Measurements from ENCODE around the gene FOXP3. TPM values are rescaled to one million over a fixed set of nuclear protein-coding genes. Genes with fewer than 3 reads are reported as not detected.

Gene FOXP3
- total and polyA plus RNA-seq, 3 donors from 2014 or later: 1.1 to 2.5 (median 2.2) TPM

GRCh38 chrX:49204709-49205108 is 59.8 kb downstream of the FOXP3 start:
- no peak for TF ChIP-seq POLR2A (IDR thresholded peaks at IDR 0.05)
- TF ChIP-seq CTCF (IDR thresholded peaks at IDR 0.05): no peak
- Histone ChIP-seq H3K36me3 (ENCODE audit: low read depth, missing control alignments) (no peaks in the 10 kb centered on the region), H3K27ac (no peak overlapping the region), H3K27me3 (no peaks in the 10 kb centered on the region), H3K4me1 (no peaks in the 10 kb centered on the region), H3K9me3 (no peaks in the 10 kb centered on the region), H3K4me3 (no peak overlapping the region)
- no peak for DNase-seq
- 63 to 68% methylated on average over 3 to 4 of the region's 4 CpGs for WGBS, 2 donors
- intact Hi-C loops (cut with DNase I; ENCODE audit: low total_unique reads): no loop called here

DNA sequence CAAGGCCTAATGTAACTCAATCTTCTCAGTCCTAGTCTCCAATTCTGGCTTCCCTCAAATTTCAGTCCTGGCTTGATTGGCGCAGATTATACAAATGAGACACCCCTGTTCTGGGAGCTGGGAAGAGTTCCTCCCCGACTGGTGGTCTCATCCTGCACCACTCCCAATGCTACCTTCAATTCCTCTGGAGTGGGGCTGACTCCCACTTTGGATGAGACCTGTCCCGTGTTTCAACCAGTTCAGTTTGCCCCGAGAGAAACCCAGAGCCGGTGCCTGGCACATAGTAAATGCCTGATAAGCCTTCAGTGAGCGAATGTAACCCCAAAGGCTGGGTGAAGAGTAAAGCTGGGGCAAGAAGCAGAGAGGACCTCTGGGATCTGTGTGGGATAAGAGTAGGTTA is 60.5 kb downstream of the FOXP3 start:
- Histone ChIP-seq H3K4me1 (no peaks in the 10 kb centered on the region), H3K9me3 (no peaks in the 10 kb centered on the region), H3K27me3 (no peaks in the 10 kb centered on the region), H3K36me3 (ENCODE audit: low read depth, missing control alignments) (no peaks in the 10 kb centered on the region), H3K4me3 (no peak overlapping the region), H3K27ac (no peak overlapping the region)
- WGBS, 2 donors: 91 to 94% methylated on average over 5 to 6 of the region's 6 CpGs
- intact Hi-C loops (cut with DNase I; ENCODE audit: low total_unique reads): no loop called here
- TF ChIP-seq POLR2A (IDR thresholded peaks at IDR 0.05) (no peak), CTCF (IDR thresholded peaks at IDR 0.05) (no peak)
- DNase-seq: no peak

- intact Hi-C loops (cut with DNase I; ENCODE audit: low total_unique reads): no loop called here
- H3K4me3 ChIP-seq: no peak overlapping the region
- no peaks in the 10 kb centered on the region for H3K27me3 ChIP-seq
- TF ChIP-seq CTCF (IDR thresholded peaks at IDR 0.05): no peak
- H3K9me3 ChIP-seq: no peaks in the 10 kb centered on the region
- H3K27ac ChIP-seq: no peak overlapping the region
- no peaks in the 10 kb centered on the region for H3K4me1 ChIP-seq
- 58 to 69% methylated on average over 3 of the region's 3 CpGs for WGBS, 2 donors
- no peak for DNase-seq
- H3K36me3 ChIP-seq (ENCODE audit: low read depth, missing control alignments): no peaks in the 10 kb centered on the region
Measured at GRCh38 chrX:49203536-49203935, 61.0 kb downstream of the FOXP3 start.

DNA sequence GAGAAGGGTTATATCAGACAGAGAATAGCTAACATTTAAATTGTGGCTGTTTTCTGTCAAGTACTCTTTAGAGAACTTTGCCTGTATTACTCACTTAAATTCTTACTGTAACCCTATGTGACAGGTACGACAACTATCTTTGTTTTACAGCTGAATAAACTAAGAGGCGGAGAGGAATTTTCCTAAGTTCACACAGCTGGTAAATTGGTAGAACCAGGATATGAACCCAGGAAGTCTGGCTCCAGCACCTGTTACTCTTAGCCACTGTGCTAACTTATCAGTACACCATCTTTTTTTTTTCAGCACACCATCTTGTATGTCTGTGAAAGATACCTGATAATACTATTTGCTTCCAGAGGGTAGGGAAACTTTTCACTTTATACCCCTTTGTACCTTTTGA is 62.5 kb downstream of the FOXP3 start:
- Histone ChIP-seq H3K4me3 (no peak overlapping the region), H3K27ac (no peak overlapping the region), H3K36me3 (ENCODE audit: low read depth, missing control alignments) (no peaks in the 10 kb centered on the region), H3K9me3 (no peaks in the 10 kb centered on the region), H3K27me3 (no peaks in the 10 kb centered on the region), H3K4me1 (no peaks in the 10 kb centered on the region)
- no peak for DNase-seq
- no peak for TF ChIP-seq POLR2A (IDR thresholded peaks at IDR 0.05)
- TF ChIP-seq CTCF (IDR thresholded peaks at IDR 0.05): no peak
- intact Hi-C loops (cut with DNase I; ENCODE audit: low total_unique reads): no loop called here
- WGBS, 2 donors: 93 to 94% methylated on average over 2 of the region's 2 CpGs

Other genes starting within 250 kb of the FOXP3 start
- gene TFE3, start 221.4 kb downstream of the FOXP3 start, total RNA-seq: 10 to 100 TPM; 53.9 to 66.0 TPM
- gene TFE3, start 221.4 kb downstream of the FOXP3 start, polyA plus RNA-seq (ENCODE audit: insufficient read depth, low read depth, low replicate concordance): 29.3 TPM
- 10 to 100 TPM; 11.0 to 11.2 TPM for gene CCDC120, start 205.7 kb downstream of the FOXP3 start, total RNA-seq
- gene CCDC120, start 205.7 kb downstream of the FOXP3 start, polyA plus RNA-seq (ENCODE audit: insufficient read depth, low read depth, low replicate concordance): 7.5 TPM
- gene PRAF2, start 190.7 kb downstream of the FOXP3 start, total RNA-seq: 10 to 100 TPM; 43.7 to 58.7 TPM
- gene PRAF2, start 190.7 kb downstream of the FOXP3 start, polyA plus RNA-seq (ENCODE audit: insufficient read depth, low read depth, low replicate concordance): 60.9 TPM
- gene WDR45, start 184.8 kb downstream of the FOXP3 start, total RNA-seq: 10 to 100 TPM; 43.2 to 52.0 TPM
- gene WDR45, start 184.8 kb downstream of the FOXP3 start, polyA plus RNA-seq (ENCODE audit: insufficient read depth, low read depth, low replicate concordance): 27.1 TPM
- 10 to 100 TPM; 19.6 to 24.8 TPM for gene GPKOW, start 141.0 kb downstream of the FOXP3 start, total RNA-seq
- 17.9 TPM for gene GPKOW, start 141.0 kb downstream of the FOXP3 start, polyA plus RNA-seq (ENCODE audit: insufficient read depth, low read depth, low replicate concordance)
- 1 to 10 TPM; 1.1 to 3.1 TPM for gene MAGIX, start 102.0 kb downstream of the FOXP3 start, total RNA-seq
- 0.90 TPM for gene MAGIX, start 102.0 kb downstream of the FOXP3 start, polyA plus RNA-seq (ENCODE audit: insufficient read depth, low read depth, low replicate concordance)
- gene PLP2, start 92.8 kb downstream of the FOXP3 start, total RNA-seq: 10 to 100 TPM; 19.0 to 21.4 TPM
- gene PLP2, start 92.8 kb downstream of the FOXP3 start, polyA plus RNA-seq (ENCODE audit: insufficient read depth, low read depth, low replicate concordance): 61.6 TPM
- 1 to 10 TPM; 6.1 to 9.9 TPM for gene PRICKLE3, start 78.3 kb downstream of the FOXP3 start, total RNA-seq
- 2.7 TPM for gene PRICKLE3, start 78.3 kb downstream of the FOXP3 start, polyA plus RNA-seq (ENCODE audit: insufficient read depth, low read depth, low replicate concordance)
- gene SYP, start 64.5 kb downstream of the FOXP3 start, total RNA-seq: 1 to 10 TPM; 1.7 to 3.4 TPM
- gene SYP, start 64.5 kb downstream of the FOXP3 start, polyA plus RNA-seq (ENCODE audit: insufficient read depth, low read depth, low replicate concordance): 2.5 TPM
- gene CACNA1F, start 31.4 kb downstream of the FOXP3 start, total RNA-seq: under 1 TPM; 0.16 to 0.19 TPM
- gene CACNA1F, start 31.4 kb downstream of the FOXP3 start, polyA plus RNA-seq (ENCODE audit: insufficient read depth, low read depth, low replicate concordance): 0.24 TPM
- 10 to 100 TPM; 13.4 to 13.9 TPM for gene CCDC22, start 29.2 kb downstream of the FOXP3 start, total RNA-seq
- gene CCDC22, start 29.2 kb downstream of the FOXP3 start, polyA plus RNA-seq (ENCODE audit: insufficient read depth, low read depth, low replicate concordance): 7.3 TPM
- 10 to 100 TPM; 17.6 to 18.0 TPM for gene PPP1R3F, start 5.1 kb upstream of the FOXP3 start, total RNA-seq
- 7.6 TPM for gene PPP1R3F, start 5.1 kb upstream of the FOXP3 start, polyA plus RNA-seq (ENCODE audit: insufficient read depth, low read depth, low replicate concordance)
- not detected for gene GAGE10, start 38.9 kb upstream of the FOXP3 start, total RNA-seq
- not detected for gene GAGE10, start 38.9 kb upstream of the FOXP3 start, polyA plus RNA-seq (ENCODE audit: insufficient read depth, low read depth, low replicate concordance)
- 1 to 10 TPM in 1 of 2 donors, not detected in 1; 8.5 TPM for gene GAGE12J, start 57.3 kb upstream of the FOXP3 start, total RNA-seq
- gene GAGE12J, start 57.3 kb upstream of the FOXP3 start, polyA plus RNA-seq (ENCODE audit: insufficient read depth, low read depth, low replicate concordance): 14.2 TPM
- 1 to 10 TPM; 2.0 to 5.1 TPM for gene GAGE13, start 66.9 kb upstream of the FOXP3 start, total RNA-seq
- gene GAGE13, start 66.9 kb upstream of the FOXP3 start, polyA plus RNA-seq (ENCODE audit: insufficient read depth, low read depth, low replicate concordance): 15.5 TPM